H9 (cell line): Measurements from ENCODE around the gene LILRB5. TPM values are rescaled to one million over a fixed set of nuclear protein-coding genes. Genes with fewer than 3 reads are reported as not detected.
"Not testable (repeated sequence)": the region's sequence is repeated elsewhere in the genome, so short reads cannot be mapped to it uniquely, and the experiment has no call there.

ENCODE experiments used
- DNase-seq: peaks from one replicate; pipeline ENCODE4 v3.0.0-alpha.2; 2017
- H2AFZ ChIP-seq: one replicate; pipeline ENCODE4 v1.6.1; 2013; ENCODE audit warnings: mild to moderate bottlenecking, low read length, control low read depth, moderate library complexity
- H2AK5ac ChIP-seq: 2 replicates; pipeline ENCODE4 v1.6.1; 2013; ENCODE audit warnings: low read length, control low read depth, mixed read lengths; ENCODE audit not compliant: insufficient read length
- H2BK120ac ChIP-seq: one replicate; pipeline ENCODE4 v1.6.1; 2013; ENCODE audit warnings: low read depth, mild to moderate bottlenecking, low read length, control low read depth, inconsistent platforms; ENCODE audit not compliant: poor library complexity, severe bottlenecking
- H2BK12ac ChIP-seq: 2 replicates; pipeline ENCODE4 v1.6.1; 2013; ENCODE audit warnings: low read length, control low read depth, mixed read lengths, low read depth; ENCODE audit not compliant: insufficient read length
- H2BK15ac ChIP-seq: 2 replicates; pipeline ENCODE4 v1.6.1; 2013; ENCODE audit warnings: low read depth, low read length, control low read depth
- H2BK20ac ChIP-seq: one replicate; pipeline ENCODE4 v1.6.1; 2013; ENCODE audit warnings: low read depth, mild to moderate bottlenecking, low read length, control low read depth, inconsistent platforms; ENCODE audit not compliant: poor library complexity, severe bottlenecking
- H2BK5ac ChIP-seq: 2 replicates; pipeline ENCODE4 v1.6.1; 2013; ENCODE audit warnings: low read length, control low read depth, mixed read lengths; ENCODE audit not compliant: insufficient read length
- H3K14ac ChIP-seq: 2 replicates; pipeline ENCODE4 v1.6.1; 2013; ENCODE audit warnings: low read length, control low read depth; ENCODE audit not compliant: insufficient read depth
- H3K18ac ChIP-seq: 2 replicates; pipeline ENCODE4 v1.6.1; 2013; ENCODE audit warnings: low read depth, mild to moderate bottlenecking, mixed read lengths, low read length, control low read depth; ENCODE audit not compliant: insufficient read length
- H3K23ac ChIP-seq: 2 replicates; pipeline ENCODE4 v1.6.1; 2013; ENCODE audit warnings: low read length, control low read depth, mixed read lengths, low read depth; ENCODE audit not compliant: insufficient read length
- H3K23me2 ChIP-seq: 2 replicates; pipeline ENCODE4 v1.6.1; 2013; ENCODE audit warnings: low read depth, mild to moderate bottlenecking, mixed read lengths, low read length, control low read depth; ENCODE audit not compliant: insufficient read length, poor library complexity, severe bottlenecking
- H3K27ac ChIP-seq: 2 replicates; pipeline ENCODE4 v1.5.1; 2013; ENCODE audit warnings: low read length, control low read depth, mixed read lengths, low read depth; ENCODE audit not compliant: insufficient read length
- H3K27me3 ChIP-seq: 2 replicates; pipeline ENCODE4 v1.6.1; 2013; ENCODE audit warnings: low read length, control low read depth, inconsistent platforms; ENCODE audit not compliant: insufficient read depth
- H3K4ac ChIP-seq: 2 replicates; pipeline ENCODE4 v1.6.1; 2013; ENCODE audit warnings: low read depth, mild to moderate bottlenecking, control low read depth, inconsistent platforms, low read length, moderate library complexity
- H3K4me1 ChIP-seq: 2 replicates; pipeline ENCODE4 v1.6.1; 2013; ENCODE audit warnings: low read length, control low read depth, inconsistent platforms; ENCODE audit not compliant: insufficient read depth
- H3K4me2 ChIP-seq: 2 replicates; pipeline ENCODE4 v1.6.1; 2013; ENCODE audit warnings: low read length, control low read depth, mixed read lengths; ENCODE audit not compliant: insufficient read length, insufficient read depth
- H3K56ac ChIP-seq: 2 replicates; pipeline ENCODE4 v1.6.1; 2013; ENCODE audit warnings: low read depth, mild to moderate bottlenecking, mixed read lengths, low read length, control low read depth; ENCODE audit not compliant: insufficient read length
- H3K79me1 ChIP-seq: 2 replicates; pipeline ENCODE4 v1.6.1; 2013; ENCODE audit warnings: low read depth, mild to moderate bottlenecking, moderate library complexity, low read length, control low read depth, inconsistent platforms; ENCODE audit not compliant: insufficient read depth, poor library complexity, severe bottlenecking
- H3K79me2 ChIP-seq: 2 replicates; pipeline ENCODE4 v1.6.1; 2013; ENCODE audit warnings: low read length, control low read depth, inconsistent platforms; ENCODE audit not compliant: insufficient read depth
- H3K9ac ChIP-seq: 2 replicates; pipeline ENCODE4 v1.6.1; 2013; ENCODE audit warnings: low read length, control low read depth, mixed read lengths; ENCODE audit not compliant: insufficient read length; ENCODE audit errors: extremely low read depth
- H3K9me3 ChIP-seq: one replicate; pipeline ENCODE4 v1.6.1; 2013; ENCODE audit warnings: low read depth, low read length, inconsistent platforms; ENCODE audit not compliant: control insufficient read depth
- H3T11ph ChIP-seq: one replicate; pipeline ENCODE4 v1.6.1; 2013; ENCODE audit warnings: mild to moderate bottlenecking, low read length, control low read depth, inconsistent platforms
- H4K20me1 ChIP-seq: one replicate; pipeline ENCODE4 v1.6.1; 2013; ENCODE audit not compliant: control insufficient read depth, insufficient read length, insufficient read depth
- H4K5ac ChIP-seq: 2 replicates; pipeline ENCODE4 v1.6.1; 2013; ENCODE audit warnings: low read depth, mild to moderate bottlenecking, mixed read lengths, low read length, control low read depth; ENCODE audit not compliant: insufficient read length
- H4K8ac ChIP-seq: replicated peaks from 2 replicates; pipeline ENCODE4 v1.6.1; 2013; ENCODE audit warnings: low read length, control low read depth, mixed read lengths, low read depth; ENCODE audit not compliant: insufficient read length
- H4K91ac ChIP-seq: 2 replicates; pipeline ENCODE4 v1.6.1; 2013; ENCODE audit warnings: low read depth, mild to moderate bottlenecking, moderate library complexity, mixed read lengths, low read length, control low read depth; ENCODE audit not compliant: insufficient read length
- H3K27ac Mint-ChIP-seq, 3 experiments: 2 replicates in 2 of 3; 3 replicates in 1 of 3; pipeline ENCODE4 v1.8.0; 2020 to 2021; ENCODE audit warnings: mixed read lengths in 3 of 3, mild to moderate bottlenecking in 1 of 3, moderate library complexity in 1 of 3
- H3K27me3 Mint-ChIP-seq: 2 replicates; pipeline ENCODE4 v1.8.0; 2021; ENCODE audit warnings: low read depth, mild to moderate bottlenecking, moderate library complexity, mixed read lengths
- H3K36me3 Mint-ChIP-seq, 3 experiments: 2 replicates in 2 of 3; 3 replicates in 1 of 3; pipeline ENCODE4 v1.8.0; 2020 to 2021; ENCODE audit warnings: low read depth in 3 of 3, mixed read lengths in 3 of 3; ENCODE audit not compliant: insufficient read depth in 1 of 3
- H3K4me1 Mint-ChIP-seq, 2 experiments: 2 replicates each; pipeline ENCODE4 v1.8.0; 2020; ENCODE audit warnings: mixed read lengths in 2 of 2
- H3K4me3 Mint-ChIP-seq, 2 experiments: 2 replicates in 1 of 2; 3 replicates in 1 of 2; pipeline ENCODE4 v1.8.0; 2020 to 2021; ENCODE audit warnings: mild to moderate bottlenecking in 2 of 2, mixed read lengths in 2 of 2, moderate library complexity in 1 of 2
- H3K9me3 Mint-ChIP-seq, 2 experiments: 2 replicates in 1 of 2; 3 replicates in 1 of 2; pipeline ENCODE4 v1.8.0; 2020; ENCODE audit warnings: mild to moderate bottlenecking in 2 of 2, mixed read lengths in 2 of 2, moderate library complexity in 1 of 2
- WGBS: extraction: QIAGEN DNeasy Blood & Tissue Kit; methylation state at CpG from one replicate; pipeline ENCODE4 v1.1.7; 2013; ENCODE audit warnings: missing lambda C conversion rate, low lambda C conversion rate, mixed read lengths; ENCODE audit not compliant: insufficient read length; ENCODE audit errors: extremely low coverage; 5-methylcytosine and 5-hydroxymethylcytosine counted together
- total RNA-seq: library from RNA; stranded (reverse); gene quantifications from 2 replicates; pipeline ENCODE4 v1.2.1, GENCODE V29; 2021

Gene LILRB5
- total RNA-seq, 1 experiment from 2014 or later, result 0.09 TPM

DNA sequence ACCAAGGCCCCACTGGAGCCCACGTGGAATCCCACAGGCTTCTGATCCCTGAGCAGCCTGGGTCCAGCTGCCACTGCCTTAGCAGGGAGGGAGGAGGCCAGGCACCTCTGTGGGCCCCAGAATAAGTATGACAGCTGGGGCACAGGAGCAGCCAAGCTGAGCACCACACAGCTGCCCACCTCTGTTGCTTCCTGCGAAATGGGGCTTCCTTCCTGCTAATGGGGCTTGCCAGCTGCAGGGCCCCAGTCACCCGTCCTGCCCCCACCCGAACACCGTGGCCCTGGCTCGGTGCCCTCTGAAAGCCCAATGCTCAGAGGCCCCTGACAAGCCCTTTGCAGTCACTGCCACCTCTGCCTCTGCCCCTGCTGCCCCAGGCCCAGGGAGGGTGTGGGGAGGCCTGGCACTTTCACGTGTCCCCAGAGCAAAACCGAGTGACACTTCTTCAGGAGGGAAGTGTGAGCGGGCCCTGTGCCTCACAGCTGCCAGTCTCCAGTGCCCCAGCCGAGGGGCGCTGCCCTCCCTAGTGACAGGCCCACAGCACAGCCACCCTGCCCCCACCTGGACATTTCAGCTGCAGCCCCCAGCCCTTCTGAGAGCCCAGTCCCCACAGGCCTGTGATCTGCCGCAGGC lies 28.5 kb upstream of the LILRB5 start:
- Mint-ChIP-seq H3K4me1 (peaks cover 0 to 13% of the 10 kb centered on the region in 2 experiments; a peak in 2 of 4 replicates), H3K9me3 (peaks cover 0 to 68% of the 10 kb centered on the region in 2 experiments; a peak in 2 of 5 replicates), H3K27me3 (peaks cover 38% of the 10 kb centered on the region)
- not testable (repeated sequence) for DNase-seq, H4K91ac ChIP-seq, H3K18ac ChIP-seq, H2BK5ac ChIP-seq, H3K4me2 ChIP-seq, H3K27ac Mint-ChIP-seq, H2AK5ac ChIP-seq, H2BK120ac ChIP-seq, H2AFZ ChIP-seq, H3K27me3 ChIP-seq, H3T11ph ChIP-seq, H3K79me2 ChIP-seq, H3K23me2 ChIP-seq, H4K20me1 ChIP-seq, H2BK20ac ChIP-seq, H3K9ac ChIP-seq, H3K14ac ChIP-seq, H3K4ac ChIP-seq, H3K27ac ChIP-seq, H3K9me3 ChIP-seq, H3K79me1 ChIP-seq, H3K56ac ChIP-seq, H2BK15ac ChIP-seq, H4K8ac ChIP-seq, H3K36me3 Mint-ChIP-seq, H3K23ac ChIP-seq, H3K4me3 Mint-ChIP-seq, H2BK12ac ChIP-seq, H4K5ac ChIP-seq, H3K4me1 ChIP-seq
- WGBS, result no CpG with 5 or more reads among the region's 12 CpGs
